HG03565 (cell line): Measurements from ENCODE around the gene ZMYND10.

ENCODE experiments used
- ATAC-seq: cut with Tn5 transposase; IDR thresholded peaks from one replicate; pipeline ENCODE4 v1.9.1; 2021; ENCODE audit warnings: mild to moderate bottlenecking, moderate library complexity; ENCODE audit not compliant: unreplicated experiment

Gene ZMYND10

DNA sequence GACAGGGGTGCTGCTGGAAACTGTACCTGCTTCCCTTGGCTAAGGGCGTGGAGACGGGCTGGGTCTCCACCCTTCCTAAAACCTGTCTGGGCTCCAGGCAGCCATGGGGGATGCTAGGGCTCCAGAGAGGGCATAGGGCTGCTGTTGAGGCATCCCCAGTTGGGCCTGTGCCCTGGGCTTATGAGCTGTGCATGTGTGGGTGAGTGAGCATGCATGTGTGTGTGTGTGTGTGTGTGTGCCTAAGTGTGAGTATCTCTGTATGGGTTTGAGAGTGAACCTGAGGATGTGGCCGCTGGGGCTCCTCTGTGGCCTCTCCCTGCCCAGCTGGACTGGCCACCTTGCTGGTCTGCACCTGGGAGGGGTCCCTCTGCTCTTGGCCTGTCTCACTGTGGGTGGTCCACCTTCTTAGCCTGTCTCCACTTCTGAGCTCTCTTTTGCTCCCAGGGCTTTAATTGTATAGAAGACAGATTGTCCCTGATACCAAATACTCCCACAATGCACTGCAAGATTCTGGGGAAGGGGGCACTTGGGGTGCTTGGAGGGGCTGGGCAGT lies 25.7 kb upstream of the ZMYND10 start:
- no peak for ATAC-seq

DNA sequence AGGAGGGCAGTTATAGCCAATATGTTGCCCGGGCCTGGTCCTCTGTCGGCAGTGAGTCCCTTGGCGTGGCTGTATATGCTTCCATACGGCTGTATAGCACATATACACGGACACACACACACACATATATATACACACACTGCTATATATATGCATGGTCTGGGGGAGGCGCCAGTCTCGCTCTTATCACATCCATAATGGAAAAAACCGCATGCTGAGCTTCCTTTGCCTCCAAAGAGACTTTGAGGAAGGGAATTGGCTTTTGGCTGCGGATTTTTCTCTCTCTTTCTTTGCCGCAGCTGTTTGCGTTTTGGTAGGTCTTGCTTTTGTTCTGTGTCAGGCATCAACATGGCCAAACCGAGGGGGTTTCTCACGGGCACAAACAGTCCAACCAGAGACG lies 25.1 kb upstream of the ZMYND10 start:
- no peak for ATAC-seq

DNA sequence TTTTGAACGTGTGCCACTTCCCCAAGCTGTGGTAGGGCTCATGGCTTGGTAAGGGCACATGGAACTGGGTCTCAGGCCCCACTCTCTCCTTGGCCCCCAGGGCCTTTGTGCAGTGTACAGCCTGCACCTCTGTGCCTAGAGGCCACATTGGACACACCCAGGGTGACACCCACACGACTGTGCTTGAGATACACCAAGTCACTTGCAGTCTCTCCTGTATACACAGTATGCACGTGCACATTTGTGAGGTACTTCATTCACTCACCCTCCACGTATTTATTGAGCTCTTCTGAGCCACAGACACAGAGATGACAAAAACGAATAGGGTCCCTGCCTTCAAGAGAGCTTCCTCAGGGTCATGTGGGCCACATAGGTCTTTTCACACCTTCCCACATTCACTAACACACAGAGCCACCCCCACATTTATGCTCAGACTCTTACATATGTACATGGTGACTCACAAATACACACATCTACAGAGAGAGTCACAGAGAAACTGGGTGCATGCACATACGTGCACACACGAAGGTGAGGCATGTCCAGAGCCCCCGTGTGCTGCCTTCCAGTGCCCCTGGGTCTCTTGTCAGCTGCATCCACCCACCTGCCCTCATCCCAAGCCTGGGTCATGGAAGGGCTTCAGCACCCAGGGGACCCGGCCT lies 23.6 kb upstream of the ZMYND10 start:
- ATAC-seq: no peak

DNA sequence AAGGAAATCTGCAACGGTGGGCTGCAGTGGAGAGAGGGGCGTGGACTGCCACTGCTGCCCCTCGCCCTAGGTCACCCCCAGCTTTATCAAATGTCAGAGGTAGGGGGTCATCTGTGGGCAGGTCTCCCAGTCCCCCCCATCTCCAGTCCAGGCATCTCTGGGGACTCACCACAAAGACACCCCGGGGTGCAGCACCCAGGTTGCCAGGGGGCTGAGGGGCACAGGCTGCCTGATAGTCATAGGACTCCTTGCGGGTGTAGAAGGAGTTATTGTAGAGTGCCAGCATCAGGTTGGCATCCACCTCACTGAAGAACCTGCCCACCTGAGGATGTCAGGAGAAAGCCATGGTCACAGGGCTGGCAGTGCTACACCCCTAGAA lies 20.3 kb upstream of the ZMYND10 start:
- ATAC-seq: no peak

DNA sequence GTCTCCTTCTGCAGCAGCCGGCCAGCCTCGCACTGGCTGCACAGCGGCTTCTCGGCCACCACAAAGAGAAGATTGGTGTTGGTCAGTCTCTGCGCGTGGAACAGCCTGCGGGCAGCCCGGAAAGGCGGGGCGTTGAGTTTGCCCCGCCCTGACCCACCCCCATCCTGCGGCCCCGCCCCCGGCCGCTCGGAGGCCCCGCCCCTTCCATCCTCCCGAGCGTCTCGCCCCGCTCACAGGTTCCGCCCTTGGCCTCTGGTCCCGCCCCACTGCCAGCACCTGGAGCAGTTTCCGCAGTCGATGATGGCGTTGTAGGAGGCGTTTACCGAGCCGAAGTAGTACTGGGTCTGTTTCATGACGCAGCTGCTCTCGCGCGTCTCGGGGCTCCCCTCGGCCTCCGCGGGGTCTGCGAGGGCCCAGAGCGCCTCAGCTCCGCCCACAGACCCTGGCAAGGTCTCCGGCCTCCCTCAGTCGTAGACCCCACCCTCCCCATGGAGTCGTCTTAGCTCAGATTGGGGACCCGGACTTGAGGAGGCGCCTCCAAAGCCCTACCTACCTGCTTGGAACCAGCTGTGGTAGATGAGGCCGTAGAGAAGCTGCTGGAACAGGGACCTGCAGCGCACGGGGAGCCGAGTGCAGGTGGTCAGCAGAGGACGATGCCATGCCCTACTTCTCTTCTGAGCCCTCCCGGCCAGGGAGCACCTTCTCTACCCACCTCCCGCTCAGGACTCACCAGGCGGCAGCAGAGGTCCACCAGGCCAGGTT lies 19.7 kb upstream of the ZMYND10 start:
- peak; percentile 70 for ATAC-seq

DNA sequence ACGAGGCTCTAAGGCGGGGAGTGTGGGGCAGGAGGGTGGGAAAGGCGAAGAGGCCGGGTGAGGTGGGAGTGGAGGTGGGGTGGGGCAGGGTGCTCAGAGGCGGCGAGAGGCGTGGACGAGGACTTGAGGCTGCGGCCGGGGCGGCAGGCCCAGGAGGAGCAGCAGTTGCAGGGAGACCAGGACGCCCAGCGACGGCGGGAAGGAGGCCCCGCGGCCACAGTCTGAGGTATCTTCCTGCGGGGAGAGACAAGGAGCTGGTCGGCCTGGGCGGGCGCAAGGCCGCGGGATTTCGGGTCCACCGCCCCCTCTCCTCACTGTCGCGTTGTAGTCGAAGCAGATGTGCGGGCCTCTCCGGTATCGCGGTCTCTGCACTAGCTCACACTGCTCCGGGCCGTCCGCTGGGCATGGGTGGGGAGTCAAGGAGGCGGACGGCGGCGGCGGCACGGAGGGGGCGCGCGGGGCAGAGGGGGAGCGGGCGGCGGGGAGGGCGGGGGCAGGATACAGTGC lies 19.1 kb upstream of the ZMYND10 start:
- ATAC-seq: no peak

DNA sequence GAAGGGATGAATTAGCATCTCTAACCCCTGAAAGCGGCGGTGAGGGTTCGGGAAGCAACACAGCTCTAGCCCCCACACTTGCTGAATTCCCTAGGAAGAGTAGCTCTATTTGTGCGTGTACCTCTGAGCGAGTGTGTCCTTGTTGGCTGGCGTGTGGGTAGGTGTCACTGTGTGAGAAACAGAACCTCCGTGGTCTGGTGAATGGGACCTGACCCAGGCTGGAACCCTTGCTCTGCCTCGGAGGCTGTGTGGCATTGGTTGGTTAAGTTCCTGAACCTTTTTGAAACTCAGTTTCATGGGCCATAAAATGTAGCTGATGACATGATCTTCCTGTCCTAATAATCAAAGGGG lies 14.2 kb upstream of the ZMYND10 start:
- peak; percentile 4 for ATAC-seq

DNA sequence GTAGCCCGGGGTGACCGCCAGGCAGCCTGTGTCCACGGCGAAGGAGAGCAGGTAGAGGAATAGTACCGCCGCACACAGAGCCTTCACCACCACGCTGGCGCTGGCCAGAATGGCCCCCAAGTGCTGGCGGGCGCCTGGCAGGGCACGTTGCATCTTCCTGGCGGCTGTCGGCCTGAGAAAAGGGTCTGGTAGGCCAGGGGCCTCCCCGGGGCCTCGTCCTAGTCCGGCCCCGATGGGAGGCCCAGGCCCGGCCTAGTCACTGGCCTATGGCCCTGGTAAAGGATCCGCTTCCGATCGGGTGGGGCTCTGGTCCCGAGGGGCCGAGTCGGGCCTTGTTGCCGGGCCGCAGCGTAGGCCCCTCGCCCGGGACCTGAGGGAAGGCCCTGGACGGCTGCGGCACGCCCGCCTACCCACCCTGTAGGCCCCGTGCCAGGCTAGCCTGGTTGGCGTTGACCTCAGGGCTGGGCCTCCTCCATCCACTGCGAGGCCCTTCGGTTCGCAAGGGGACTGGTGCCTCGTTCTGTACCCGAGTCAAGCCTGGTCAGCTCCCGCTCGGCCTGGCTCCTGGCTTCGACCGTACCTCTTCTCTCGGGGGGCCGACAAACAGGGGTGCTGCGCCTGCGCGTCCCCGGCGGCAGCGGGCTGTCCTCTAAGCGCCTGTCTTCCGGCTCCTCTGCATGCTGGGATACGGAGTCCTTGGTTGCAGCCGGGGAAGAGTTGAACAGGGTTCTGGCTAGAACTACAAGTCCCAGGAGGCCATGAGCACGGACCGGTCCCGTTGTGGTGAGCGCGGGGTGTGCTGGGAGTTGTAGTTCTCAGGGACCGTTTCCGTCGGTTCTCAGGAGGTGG lies 13.6 kb upstream of the ZMYND10 start, which contains the start of gene TMEM115:
Gene TMEM115 (minus strand): TSS at position 611 of the 849 bp plus-strand sequence. CDS start 458 bp downstream, at position 153.
- peak; percentile 93 for ATAC-seq

DNA sequence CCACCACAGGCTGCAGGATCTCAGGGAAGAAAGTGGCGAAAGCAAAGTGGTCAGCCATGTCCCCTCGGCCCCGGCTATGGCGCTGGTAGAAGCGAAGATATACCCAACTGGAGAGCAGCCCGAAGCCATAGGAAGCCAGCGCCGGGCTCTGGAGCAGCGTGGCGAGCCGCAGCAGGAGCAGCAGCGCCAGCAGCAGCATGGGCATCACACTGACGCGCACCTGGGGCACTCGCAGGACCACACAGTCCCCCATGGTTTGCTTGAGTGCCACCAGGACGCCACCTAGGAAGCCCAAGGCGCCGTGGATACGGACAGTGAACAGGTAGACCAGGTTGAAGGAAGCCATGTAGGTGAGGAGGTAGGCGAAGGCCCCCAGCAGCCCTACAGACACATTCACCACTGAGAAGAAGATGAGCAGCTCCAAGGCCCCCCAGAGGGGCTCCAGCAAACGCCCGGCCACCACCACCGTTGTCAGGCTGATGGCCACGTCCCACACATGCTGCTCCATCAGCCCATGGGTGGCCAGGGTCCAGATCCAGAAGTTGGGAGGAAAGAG lies 12.9 kb upstream of the ZMYND10 start:
- ATAC-seq: no peak

DNA sequence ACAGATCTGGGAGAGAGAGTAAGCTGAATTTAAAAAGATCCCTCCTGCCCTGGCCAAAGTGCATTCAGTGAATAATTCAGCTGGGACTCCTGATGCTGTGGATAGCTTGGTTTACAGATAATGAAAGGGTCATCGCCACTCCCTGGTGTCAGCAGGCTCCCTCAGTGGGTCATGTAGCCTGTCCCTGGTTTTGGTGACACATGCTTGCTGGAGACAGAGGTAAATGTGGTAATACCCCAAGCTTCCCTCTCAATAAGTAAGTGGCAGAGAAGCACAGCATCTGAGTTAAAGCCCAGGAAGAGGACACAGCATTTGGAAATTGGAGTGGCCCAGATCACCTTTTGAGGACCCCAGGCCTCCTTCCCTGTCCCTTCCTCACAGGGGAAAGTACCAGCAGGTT lies 11.9 kb upstream of the ZMYND10 start:
- no peak for ATAC-seq

DNA sequence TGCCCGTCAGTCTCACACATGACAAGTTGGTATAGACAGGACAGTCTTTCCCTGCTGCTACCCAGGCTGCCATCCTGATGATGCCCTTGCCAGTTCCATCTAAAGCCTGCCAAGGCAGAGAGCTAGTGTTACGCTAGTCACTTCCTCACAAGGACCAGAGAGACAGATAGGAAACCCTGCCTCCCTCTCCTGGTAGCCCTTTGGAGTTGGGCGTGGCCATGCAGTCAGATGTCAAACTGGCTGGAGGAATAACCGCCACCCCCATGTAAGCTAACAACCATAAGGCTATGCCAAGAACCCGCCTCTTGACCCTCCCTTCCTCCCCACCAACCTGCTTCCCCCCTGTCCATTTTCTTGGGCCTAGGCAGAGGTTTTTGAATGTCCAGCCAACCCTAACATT lies 11.0 kb upstream of the ZMYND10 start:
- no peak for ATAC-seq

DNA sequence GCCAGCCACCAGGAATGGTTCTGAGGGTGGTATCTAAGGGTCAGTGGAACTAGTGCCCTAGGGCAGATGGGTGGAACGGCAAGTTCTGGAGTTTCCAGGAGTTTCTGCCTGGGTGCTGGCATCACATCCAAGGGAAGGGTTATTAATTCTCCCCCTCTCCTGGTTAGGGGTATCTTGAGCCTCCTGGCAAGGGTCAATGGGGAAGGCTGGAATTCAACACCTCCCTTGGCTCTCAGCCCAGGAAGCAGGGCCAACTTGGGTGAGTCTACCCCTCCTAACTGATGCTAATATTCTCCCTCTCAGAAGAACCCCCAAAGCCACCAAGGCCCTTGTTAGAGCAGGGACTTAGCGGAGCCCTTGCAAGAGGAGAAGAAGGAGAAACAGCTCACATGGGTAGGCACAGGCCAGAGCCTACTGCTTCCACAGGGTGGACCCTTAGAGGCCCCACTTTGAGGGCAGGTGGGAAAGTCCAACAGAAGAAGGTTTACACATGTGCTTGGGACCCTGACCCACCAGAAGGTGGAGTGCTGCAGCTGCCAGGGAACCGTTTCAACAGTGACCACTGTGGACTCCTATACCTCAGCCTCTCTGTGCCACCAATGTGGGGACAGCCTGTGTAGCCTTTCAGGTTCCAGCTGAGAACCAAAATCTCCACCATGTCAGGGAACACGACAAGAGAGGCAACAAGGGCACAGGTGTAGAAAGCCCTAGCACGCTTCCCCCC lies 10.5 kb upstream of the ZMYND10 start:
- ATAC-seq: no peak

DNA sequence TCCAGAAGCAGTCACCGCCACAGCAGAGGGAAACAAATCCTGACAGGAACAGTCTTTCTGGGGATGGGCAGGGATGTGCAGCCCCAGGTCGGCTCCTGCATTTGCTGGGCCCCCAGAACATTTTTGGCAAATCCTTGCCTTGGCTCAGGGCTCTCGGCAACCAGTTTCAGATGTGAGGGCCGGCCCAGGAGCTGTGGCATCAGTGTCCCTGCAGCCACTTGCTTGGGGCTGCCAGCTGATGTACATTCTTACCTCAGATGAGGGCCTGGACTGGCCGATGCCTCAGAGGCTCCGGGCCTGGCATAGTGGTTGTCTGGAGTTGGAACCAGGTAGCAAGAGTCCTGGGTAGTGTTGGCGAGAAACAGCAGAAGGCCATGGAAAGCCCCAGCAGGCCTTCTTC lies 9.3 kb upstream of the ZMYND10 start:
- no peak for ATAC-seq

DNA sequence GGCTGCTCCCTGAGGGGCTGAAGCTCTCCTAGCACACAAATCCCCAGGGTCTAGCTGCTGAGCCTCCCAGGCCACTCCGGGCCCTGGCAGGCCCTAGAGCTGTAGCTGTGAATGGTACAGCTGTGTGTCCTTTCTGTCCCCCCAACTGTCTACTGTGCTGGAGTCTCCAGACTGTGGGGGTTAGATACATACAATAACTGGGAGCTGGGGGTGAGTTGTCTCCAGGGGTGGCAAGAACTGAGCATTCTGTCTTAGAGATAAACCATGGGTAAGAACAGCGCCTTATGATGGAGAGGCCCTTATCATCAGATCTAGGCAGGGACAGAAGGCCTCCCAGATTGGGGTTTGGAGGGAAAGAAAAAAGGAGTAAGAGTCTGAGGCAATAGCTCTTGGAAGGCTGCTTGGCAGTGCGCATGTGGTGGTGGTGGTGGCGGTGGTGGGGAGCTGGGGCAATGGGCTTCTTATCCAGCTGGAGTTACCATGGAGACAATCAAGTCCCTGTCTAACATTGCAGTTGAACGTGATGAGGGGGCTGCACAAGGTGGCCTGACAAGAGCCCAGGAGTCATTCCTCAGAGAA lies 8.7 kb upstream of the ZMYND10 start:
- no peak for ATAC-seq

DNA sequence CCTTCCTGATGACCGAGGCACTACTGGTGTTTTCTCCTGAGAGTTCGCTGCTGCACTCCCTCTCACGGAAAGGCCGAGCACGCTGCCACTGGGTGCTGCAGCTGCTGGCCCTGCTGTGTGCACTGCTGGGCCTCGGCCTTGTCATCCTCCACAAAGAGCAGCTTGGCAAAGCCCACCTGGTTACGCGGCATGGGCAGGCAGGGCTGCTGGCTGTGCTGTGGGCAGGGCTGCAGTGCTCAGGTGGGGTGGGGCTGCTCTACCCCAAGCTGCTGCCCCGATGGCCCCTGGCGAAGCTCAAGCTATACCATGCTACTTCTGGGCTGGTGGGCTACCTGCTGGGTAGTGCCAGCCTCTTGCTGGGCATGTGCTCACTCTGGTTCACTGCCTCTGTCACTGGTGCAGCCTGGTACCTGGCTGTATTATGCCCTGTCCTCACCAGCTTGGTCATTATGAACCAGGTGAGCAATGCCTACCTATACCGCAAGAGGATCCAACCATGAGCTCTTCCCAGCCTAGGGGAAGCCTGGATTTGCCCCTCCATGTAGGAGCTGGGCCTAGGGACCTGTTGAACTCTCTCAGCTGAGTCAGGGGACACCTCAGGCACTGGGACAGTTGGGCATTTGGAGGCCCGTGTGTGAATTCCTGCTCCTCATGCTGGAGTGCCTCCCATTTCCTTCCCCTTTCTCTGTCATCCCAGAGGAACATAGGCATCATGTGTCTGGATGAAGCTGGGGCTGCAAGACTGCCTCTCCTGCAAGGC lies 7.9 kb upstream of the ZMYND10 start:
- ATAC-seq: no peak

DNA sequence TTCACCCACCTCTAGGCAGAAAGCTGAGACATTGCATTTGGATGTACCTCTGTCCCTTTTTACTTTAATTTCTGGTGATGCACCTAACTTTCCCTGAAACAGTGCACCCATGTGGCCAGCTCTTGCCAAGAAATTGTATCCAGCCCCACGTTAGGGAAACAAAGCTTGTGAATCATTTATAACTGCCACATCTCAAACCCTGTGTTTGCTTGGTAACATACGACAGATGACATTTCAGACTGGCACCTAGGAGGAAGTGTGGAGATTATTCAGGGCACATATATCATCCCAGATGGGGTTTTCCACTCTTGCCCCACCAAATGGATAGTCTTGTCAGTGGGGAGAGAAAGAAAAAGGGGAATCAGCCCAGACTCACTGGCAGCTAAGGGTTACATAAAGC lies 7.2 kb upstream of the ZMYND10 start:
- ATAC-seq: no peak

DNA sequence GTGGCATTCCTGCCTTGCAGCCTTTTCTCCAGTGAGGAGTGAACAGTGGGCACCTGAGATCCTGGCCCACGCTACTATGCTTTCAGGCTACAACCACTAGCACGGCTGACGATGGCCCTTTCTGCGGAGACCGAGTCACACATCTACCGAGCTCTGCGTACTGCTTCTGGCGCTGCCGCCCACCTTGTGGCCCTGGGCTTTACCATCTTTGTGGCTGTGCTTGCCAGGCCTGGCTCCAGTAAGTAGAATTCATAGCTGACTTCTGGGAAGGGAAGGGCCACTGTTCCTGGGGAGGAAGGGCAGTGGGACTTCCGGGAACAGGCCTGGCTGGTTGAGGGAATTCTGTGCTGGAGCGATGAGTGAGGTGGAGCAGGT lies 5.8 kb upstream of the ZMYND10 start:
- no peak for ATAC-seq

DNA sequence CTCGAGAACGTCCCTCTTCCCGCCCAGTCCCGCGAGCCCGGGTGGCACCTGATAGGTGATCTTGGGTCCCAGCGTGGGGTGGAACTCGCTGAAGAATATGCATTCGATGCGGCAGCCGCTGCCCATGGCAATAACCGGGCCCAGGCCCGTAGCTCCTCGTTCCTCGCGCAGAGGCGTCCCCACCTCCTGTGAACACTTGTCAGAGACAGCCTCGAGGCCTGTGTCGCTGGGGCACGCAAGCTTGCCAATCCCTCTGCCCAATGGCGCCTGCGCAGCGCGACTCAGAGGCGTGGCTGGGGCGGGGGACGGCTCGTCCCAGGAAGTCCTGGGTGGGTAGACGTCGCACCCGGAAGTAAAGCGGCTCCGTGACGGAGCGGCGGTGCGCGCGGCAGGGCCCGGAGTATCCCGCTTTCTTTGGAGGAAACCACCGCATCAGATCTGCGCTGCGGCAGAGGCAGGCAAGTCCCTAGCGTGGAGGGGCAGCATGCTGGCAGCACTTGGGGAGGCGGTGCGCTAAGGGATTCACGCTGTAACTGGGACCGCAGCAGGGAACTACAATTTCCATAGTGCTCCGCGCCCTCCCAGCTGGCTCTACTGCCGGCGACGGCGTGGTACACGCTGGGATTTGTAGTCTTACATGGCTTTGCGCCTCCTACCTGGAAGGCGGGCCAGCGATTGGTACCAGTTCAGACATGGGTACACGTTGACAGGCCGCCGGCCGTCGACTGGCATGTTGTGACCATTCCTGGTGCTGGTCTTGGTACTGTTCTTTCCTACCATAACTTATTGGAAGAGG lies 5.2 kb upstream of the ZMYND10 start, which contains the start of the genes CYB561D2 and NPRL2:
Gene CYB561D2 (plus strand): TSS at position 336 of the 796 bp plus-strand sequence. CDS start 572 bp downstream, outside the sequence.
Gene NPRL2 (minus strand): TSS at position 249 of the 796 bp plus-strand sequence. CDS start 123 bp downstream, at position 126.
- ATAC-seq: peak; percentile 69
